Thyroid gland (tissue), 4 donors: ENCODE results near the gene NHSL1.

ENCODE experiments used
- POLR2A ChIP-seq, 2 donors: fragments of 450-650 bp; IDR thresholded peaks; one replicate each; pipeline ENCODE4 v1.6.1; 2017; ENCODE audit warnings: antibody characterized with exemption in 2 of 2, mild to moderate bottlenecking in 2 of 2, moderate library complexity in 1 of 2
- TF ChIP-seq, protein P1 (sequence below), 6 experiments: fragments of 200-600 bp in 3 of 6; fragments of 450-650 bp in 3 of 6; sonication (generic) in 3 of 6; IDR thresholded peaks; one replicate each; pipeline ENCODE4 v1.5.1; 2016 to 2019; ENCODE audit warnings: antibody characterized with exemption in 6 of 6, mild to moderate bottlenecking in 2 of 6, inconsistent platforms in 1 of 6, moderate library complexity in 1 of 6

DNA sequence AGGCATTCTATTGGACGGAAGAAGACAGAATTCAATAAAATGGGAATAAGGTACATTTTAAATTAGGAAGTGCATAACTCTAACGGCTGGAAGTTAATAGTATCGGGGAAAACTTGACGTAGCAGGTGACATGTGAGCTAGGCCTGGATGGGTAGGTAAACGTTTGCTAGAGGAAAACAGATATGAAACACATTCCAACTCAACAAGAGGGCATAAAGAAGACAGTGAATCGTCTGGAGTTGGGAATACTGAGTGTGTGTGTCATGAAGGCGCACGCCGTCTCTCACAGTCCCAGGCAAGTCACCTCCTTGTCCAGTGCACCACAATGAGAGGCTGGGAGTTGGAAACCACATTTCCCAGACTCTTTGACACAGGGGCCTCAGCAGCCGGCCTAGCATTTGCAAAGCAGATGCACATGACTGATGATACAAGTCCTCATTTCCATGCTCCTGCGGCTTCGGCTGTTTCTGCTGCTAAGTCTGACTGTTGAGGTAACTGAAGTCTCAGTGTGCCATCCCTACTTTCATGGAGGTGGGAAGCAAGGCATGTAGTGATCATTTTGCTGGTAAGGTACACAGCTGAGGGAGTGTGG lies 16.5 kb upstream of the NHSL1 start:
- no peak for TF ChIP-seq POLR2A (IDR thresholded peaks at IDR 0.05)
- TF ChIP-seq, protein P1, sequence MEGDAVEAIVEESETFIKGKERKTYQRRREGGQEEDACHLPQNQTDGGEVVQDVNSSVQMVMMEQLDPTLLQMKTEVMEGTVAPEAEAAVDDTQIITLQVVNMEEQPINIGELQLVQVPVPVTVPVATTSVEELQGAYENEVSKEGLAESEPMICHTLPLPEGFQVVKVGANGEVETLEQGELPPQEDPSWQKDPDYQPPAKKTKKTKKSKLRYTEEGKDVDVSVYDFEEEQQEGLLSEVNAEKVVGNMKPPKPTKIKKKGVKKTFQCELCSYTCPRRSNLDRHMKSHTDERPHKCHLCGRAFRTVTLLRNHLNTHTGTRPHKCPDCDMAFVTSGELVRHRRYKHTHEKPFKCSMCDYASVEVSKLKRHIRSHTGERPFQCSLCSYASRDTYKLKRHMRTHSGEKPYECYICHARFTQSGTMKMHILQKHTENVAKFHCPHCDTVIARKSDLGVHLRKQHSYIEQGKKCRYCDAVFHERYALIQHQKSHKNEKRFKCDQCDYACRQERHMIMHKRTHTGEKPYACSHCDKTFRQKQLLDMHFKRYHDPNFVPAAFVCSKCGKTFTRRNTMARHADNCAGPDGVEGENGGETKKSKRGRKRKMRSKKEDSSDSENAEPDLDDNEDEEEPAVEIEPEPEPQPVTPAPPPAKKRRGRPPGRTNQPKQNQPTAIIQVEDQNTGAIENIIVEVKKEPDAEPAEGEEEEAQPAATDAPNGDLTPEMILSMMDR (IDR thresholded peaks at IDR 0.05) = no peak
